Measurements from ENCODE around the gene HELZ2.
A peak's percentile ranks its signal among the peaks of the same experiment; 100 is the strongest.

HELZ2 gene

DNA sequence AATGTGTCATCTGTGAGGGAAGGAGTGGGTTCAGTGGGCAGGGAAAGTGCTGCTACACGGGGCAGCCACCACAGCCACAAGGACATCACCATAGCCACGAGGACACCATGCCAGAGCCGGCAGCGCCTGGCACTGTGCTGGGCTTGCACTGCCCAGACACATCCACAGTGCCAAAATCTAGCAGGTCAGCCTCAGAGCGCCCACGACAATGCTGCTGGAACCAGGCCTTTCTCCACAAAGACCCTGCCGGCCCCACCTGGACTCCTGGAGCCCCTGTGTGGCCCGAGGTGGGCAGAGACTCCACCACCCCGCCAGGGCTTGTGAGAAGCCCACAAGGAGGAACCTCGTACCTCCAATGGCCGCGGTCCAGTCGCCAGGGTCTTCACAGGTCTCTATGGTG is 18.6 kb upstream of the HELZ2 start:
- TF ChIP-seq, protein P1, sequence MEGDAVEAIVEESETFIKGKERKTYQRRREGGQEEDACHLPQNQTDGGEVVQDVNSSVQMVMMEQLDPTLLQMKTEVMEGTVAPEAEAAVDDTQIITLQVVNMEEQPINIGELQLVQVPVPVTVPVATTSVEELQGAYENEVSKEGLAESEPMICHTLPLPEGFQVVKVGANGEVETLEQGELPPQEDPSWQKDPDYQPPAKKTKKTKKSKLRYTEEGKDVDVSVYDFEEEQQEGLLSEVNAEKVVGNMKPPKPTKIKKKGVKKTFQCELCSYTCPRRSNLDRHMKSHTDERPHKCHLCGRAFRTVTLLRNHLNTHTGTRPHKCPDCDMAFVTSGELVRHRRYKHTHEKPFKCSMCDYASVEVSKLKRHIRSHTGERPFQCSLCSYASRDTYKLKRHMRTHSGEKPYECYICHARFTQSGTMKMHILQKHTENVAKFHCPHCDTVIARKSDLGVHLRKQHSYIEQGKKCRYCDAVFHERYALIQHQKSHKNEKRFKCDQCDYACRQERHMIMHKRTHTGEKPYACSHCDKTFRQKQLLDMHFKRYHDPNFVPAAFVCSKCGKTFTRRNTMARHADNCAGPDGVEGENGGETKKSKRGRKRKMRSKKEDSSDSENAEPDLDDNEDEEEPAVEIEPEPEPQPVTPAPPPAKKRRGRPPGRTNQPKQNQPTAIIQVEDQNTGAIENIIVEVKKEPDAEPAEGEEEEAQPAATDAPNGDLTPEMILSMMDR (IDR thresholded peaks at IDR 0.05), result no peak
- Mint-ChIP-seq H3K27ac (no peak overlapping the region), H3K36me3 (ENCODE audit: low read depth) (peaks cover 17% of the 10 kb centered on the region), H3K4me3 (no peak overlapping the region), H3K4me1 (peaks cover 8% of the 10 kb centered on the region), H3K9me3 (no peaks in the 10 kb centered on the region), H3K27me3 (ENCODE audit: low read depth, poor library complexity) (no peaks in the 10 kb centered on the region)
- no peak for DNase-seq

DNA sequence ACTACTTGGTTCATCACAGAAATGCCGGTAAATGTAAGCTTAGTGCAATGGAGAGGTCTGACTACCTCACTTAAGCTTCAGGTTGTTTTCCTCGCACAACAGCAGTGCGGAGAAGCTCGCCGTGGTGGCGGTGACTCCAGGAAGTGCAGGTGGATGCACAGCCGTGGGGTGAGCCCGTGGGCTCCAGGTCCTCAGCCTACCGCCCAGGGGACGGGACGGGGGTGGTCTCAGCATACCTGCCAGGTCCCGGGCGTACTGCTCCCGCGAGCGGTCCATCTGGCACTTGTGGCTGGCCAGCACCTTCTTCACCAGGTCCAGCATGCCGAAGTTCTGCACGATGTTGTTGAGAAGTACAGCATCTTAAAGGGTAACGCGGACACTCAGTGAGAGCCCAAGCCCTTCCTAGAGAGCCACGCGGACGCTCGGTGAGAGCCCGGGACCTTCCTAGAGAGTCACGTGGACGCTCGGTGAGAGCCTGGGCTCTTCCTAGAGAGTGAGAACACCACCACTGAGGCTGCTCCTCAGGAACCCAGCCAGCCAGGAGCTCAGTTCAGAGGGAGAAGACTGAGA is 17.8 kb upstream of the HELZ2 start:
- Mint-ChIP-seq H3K4me1 (peaks cover 16% of the 10 kb centered on the region), H3K36me3 (ENCODE audit: low read depth) (peaks cover 23% of the 10 kb centered on the region), H3K27ac (peak overlapping the region; percentile 59), H3K27me3 (ENCODE audit: low read depth, poor library complexity) (no peaks in the 10 kb centered on the region), H3K4me3 (no peak overlapping the region), H3K9me3 (no peaks in the 10 kb centered on the region)
- TF ChIP-seq, protein P1 (IDR thresholded peaks at IDR 0.05), result no peak
- no peak for DNase-seq

DNA sequence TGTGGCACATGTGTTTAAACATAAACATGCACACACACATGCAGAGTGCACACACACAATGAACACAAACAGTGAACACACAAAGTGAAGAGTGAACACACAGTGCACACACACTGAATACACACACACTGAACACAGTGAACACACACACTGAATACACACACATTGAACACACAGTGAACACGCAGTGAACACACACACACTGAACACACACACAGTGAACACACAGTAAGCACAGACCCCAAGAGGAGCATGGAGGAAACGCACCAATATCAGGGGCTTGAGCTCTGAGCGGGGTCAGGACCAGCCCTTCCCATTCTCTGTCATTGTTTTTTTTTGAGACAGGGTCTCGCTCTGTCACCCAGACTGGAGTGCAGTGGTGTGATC is 17.1 kb upstream of the HELZ2 start:
- H3K36me3 Mint-ChIP-seq (ENCODE audit: low read depth), result peaks cover 23% of the 10 kb centered on the region
- H3K4me3 Mint-ChIP-seq, result no peak overlapping the region
- no peaks in the 10 kb centered on the region for H3K9me3 Mint-ChIP-seq
- peak overlapping the region; percentile 32 for H3K27ac Mint-ChIP-seq
- peaks cover 16% of the 10 kb centered on the region for H3K4me1 Mint-ChIP-seq
- TF ChIP-seq, protein P1 (IDR thresholded peaks at IDR 0.05), result no peak
- no peaks in the 10 kb centered on the region for H3K27me3 Mint-ChIP-seq (ENCODE audit: low read depth, poor library complexity)
- DNase-seq, result no peak

- peaks cover 16% of the 10 kb centered on the region for H3K4me1 Mint-ChIP-seq
- TF ChIP-seq, protein P1 (IDR thresholded peaks at IDR 0.05), result no peak
- H3K27me3 Mint-ChIP-seq (ENCODE audit: low read depth, poor library complexity), result no peaks in the 10 kb centered on the region
- H3K36me3 Mint-ChIP-seq (ENCODE audit: low read depth), result peaks cover 23% of the 10 kb centered on the region
- DNase-seq, result no peak
- H3K4me3 Mint-ChIP-seq, result no peak overlapping the region
- no peaks in the 10 kb centered on the region for H3K9me3 Mint-ChIP-seq
- H3K27ac Mint-ChIP-seq, result peak overlapping the region; percentile 32
Measured at GRCh38 chr20:63590218-63591146, 16.4 kb upstream of the HELZ2 start.

GRCh38 chr20:63589261-63590217 is 15.5 kb upstream of the HELZ2 start:
- Mint-ChIP-seq H3K36me3 (ENCODE audit: low read depth) (peaks cover 23% of the 10 kb centered on the region), H3K27ac (peak overlapping the region; percentile 68), H3K4me3 (no peak overlapping the region), H3K4me1 (peaks cover 16% of the 10 kb centered on the region), H3K27me3 (ENCODE audit: low read depth, poor library complexity) (no peaks in the 10 kb centered on the region), H3K9me3 (no peaks in the 10 kb centered on the region)
- no peak for DNase-seq
- TF ChIP-seq, protein P1 (IDR thresholded peaks at IDR 0.05), result no peak
